ENCODE results near the gene OS9.

The OS9 gene

GRCh38 chr12:57724003-57724935 lies 30.3 kb downstream of the OS9 start:
- DNase-seq: no peak

GRCh38 chr12:57724936-57725740 lies 31.2 kb downstream of the OS9 start:
- no peak for DNase-seq

DNA sequence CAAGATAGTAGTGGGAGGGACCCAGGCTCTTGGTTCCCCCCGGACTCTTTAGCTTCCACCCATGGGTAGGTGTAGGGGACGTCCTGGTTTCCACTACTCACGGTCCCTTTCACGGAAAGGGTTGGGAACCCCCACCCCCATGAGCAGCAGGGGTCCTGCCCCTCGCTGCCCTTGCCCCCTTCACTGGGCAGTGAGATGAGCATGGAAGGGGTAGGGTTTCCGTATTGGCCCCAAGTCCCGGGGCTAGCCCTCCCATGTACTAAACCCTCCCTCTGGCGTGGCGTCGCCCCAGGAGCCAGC lies 31.9 kb downstream of the OS9 start:
- DNase-seq: no peak

DNA sequence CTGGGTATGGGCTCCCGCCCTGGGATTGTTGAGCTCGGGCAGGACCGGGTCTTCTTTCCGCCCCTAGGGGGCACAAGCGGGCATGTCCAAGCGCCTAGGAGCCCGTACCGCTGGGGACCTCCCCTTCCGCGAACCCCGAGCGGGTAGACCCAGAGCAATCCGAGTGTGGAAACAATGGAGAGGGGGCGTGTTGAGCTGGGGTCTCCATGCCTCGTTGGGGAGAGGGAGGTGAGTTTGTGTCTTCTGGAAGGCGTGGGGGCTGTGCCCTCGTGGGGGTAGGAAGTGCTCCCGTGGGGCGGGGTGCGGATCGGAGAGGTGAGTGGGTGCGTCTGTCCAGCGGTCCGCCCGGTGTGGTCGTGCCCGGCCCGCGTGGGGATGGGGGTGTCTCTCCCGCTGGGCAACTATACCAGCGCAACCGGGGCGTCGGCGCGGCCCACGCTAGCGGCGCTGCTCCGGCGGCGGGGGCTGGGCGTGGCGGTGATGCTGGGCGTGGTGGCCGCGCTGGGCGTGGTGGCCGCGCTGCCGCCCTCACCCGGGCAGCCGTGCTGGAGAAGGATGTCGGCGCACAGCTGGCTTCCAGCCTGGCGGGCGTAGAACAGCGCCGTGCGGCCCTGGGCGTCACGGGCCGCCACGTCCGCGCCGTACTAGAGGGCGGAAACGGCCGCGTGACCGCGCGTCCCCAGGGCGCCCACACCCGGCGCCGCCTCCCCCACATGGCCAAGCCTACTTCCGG lies 32.4 kb downstream of the OS9 start:
- peak in 1 of 2 donors; percentile 42 for DNase-seq

GRCh38 chr12:57726884-57727757 lies 33.2 kb downstream of the OS9 start:
- no peak for DNase-seq

DNA sequence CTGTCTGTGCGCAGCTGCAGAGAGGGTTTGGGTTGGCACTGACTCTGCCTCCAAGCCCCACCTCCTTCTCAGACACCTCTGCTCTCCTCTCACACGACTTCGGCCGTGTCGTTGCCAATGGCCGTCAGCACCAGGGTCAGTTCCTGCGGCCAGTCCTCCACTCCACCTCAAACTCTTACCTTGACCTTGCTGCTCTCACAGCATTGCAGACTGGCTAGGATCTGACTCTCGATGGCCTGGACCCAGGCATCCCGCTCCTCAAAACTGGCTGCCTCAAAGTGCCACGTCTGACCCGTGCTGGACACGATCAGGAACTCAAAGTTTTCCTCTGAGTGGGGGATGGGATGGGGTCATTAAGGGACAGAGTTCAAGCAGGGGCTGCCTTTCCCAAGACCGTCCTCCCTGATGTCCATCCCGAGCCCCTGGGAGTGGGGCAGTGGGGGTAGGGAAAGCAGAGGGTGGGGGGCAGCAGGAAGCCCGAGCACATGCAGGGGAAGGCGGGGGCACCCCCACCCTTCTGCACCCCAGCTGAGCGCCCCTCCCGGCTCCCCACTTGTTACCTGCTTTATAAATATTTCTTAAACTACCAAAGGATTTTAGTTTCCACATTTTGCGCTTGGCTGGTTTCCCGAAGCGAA lies 33.9 kb downstream of the OS9 start:
- DNase-seq: no peak

DNA sequence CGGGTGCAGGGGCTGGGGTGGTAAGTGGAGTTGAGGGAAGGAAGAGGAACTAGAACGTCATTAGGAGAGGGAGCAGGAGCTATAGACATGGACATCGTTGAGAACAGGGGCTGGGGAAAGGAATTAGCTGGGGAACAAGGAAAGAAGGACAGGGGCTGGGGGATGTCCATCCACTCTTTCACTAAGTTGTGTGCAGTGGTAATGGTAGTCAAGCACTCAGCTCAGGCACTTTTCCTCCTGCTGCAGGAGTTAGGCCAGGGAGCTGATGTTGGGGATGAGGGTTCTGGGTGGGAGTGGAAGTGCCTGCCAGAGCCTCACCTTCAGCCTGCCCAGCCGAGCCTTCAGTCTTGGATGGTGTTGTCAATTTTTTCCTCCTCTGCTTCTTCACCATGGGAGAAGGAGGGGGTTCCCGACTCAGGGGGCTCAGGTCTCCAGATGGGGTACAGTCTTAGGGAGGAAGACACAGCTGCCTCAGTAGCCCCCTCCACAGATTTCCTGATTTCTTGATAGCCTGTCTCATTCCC lies 35.5 kb downstream of the OS9 start:
- DNase-seq: no peak

DNA sequence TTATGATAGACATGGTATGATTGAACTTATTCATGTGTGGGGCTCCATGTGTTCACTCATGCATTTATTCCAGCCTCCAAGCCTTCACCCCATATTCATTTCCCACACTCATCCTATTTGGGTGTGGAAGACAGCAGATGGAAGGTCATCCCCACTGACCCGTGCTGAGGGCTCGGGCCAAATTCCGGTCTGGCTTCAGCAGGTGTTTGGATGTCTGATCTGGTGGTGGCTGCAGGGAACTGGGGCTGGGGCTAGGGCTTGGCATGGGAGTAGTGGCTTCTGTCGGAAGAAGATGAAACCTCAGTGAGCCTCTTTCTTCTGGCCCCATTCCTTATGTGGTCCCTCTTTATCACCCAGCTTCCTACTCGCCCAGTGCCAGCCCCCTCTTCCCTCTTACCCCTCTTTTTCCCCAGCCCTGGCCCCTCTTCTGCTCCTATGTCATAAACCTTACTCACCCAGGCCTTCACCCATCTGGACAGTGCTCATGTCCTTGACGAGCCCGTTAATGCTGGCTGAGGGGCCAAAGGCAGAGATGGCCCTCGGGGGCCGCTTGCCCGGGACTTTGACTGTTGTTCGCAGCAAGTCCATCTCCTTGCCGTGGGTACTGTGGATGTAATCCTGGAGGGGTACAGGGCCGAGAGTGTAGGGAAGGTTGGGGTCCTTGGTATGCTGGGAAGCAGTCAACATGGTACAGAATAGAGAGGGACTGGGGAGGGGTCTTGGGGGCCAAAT lies 36.6 kb downstream of the OS9 start:
- no peak for DNase-seq

- no peak for DNase-seq
Observed at GRCh38 chr12:57731411-57732080, 37.6 kb downstream of the OS9 start.

DNA sequence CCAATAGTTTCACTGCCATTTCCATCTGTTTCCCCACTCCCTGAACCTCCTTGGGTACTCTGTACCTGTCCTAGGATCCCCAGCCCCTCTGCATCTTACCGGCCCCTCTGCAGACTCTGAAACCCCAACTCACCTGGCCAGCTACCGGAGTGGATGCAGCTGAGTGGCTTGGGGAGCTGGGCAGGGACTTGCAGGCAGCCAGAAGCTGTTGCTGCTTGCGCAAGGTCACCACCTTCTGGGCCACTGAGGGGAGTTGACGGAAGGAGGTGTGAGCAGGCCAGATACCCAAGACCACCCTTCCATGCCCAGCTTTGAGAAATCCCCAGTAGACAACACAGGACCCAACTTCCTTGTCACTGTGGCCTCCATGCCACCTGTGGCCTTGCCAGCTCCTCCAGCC lies 38.3 kb downstream of the OS9 start:
- DNase-seq: no peak

- DNase-seq: no peak
Observed at GRCh38 chr12:57732726-57733593, 39.0 kb downstream of the OS9 start.

DNA sequence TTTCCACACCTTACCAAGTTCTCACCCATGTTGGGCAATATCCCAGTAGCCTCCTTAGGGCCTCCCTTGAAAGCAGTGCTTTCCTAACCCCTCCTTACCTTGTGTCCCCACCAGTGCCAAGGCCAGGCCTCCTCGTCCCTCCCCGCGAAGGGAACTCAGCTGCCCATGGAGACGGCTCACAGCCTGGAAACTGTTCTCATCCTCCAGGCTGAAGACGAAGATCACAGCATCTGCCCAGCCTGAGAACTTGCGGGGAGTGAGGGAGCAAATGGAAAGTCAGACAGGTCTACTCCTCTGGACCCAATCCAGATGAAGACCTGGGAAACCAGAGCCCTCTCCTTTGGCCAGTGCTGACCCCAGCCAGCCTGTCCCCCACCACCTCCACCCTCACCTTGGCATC lies 40.0 kb downstream of the OS9 start:
- DNase-seq: no peak

- DNase-seq: no peak
Observed at GRCh38 chr12:57734591-57734990, 40.7 kb downstream of the OS9 start.

DNA sequence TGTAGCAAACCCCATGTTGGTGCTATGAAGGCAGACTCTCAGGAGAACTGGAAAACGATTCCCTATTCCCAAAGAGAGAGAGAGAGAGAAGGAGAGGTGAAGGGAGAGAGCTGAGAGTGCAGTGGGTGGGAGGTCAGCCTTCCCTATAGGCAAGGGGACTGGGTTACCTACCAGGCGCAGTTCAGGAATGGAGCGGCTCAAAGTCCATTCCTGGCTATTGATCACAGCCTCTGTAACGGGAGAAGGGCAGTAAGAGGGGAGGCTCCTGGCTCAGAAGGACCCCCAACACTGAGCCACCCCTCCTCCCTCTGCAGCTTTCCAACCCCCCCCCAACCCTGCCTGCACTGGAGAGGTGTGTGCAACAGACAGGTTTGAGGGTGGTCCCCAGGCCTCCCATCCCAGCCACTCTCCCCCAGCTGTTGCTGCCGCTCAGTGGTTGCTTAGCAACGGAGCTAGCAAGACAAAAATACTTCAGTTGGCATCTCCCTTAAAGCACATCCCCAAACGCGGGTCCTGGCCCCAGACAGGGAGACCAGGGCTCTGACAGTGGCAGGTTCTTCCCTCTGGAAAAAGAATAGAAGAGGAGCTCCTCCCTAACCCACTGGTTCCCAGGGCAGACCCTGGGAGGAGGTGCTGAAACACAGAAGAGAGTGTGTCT lies 41.4 kb downstream of the OS9 start:
- DNase-seq: no peak

DNA sequence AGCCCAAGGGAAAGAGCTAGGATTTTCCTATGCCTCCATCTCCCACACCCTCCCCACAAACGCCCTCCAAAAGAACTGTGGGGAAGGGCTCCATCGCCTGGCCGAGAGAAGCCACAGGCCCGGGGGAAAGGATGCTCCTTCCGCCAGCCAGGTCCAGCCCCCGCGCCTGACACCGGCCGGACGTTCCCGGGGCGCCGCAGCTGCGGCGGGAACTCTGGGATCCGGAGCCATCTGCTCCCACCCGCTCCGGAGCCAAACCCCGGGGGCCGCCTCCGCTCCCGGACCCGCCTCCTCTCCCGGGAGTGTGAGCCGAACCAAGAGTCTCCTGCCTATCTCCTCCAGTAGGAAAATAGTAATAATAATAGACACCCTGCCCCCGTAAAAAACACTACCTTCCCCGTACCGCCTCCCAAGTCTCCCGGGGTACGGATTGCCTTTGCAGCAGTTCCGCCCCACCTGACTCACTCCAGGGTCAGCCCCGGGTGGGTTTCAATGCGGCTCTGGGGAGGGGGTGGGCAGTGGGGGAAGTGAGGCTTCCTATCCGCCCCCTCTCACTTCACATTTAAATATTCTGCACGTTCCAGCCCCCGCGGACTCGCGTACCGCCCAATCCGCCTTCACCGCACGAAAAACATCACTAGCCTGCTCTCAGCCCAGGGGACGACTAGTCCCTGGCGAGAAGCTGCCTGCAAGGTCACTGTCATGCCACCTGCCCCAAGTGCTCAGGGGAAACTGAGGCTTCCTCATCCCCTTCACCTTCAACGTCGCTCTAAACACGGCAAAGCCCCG lies 42.2 kb downstream of the OS9 start:
- DNase-seq: no peak

DNA sequence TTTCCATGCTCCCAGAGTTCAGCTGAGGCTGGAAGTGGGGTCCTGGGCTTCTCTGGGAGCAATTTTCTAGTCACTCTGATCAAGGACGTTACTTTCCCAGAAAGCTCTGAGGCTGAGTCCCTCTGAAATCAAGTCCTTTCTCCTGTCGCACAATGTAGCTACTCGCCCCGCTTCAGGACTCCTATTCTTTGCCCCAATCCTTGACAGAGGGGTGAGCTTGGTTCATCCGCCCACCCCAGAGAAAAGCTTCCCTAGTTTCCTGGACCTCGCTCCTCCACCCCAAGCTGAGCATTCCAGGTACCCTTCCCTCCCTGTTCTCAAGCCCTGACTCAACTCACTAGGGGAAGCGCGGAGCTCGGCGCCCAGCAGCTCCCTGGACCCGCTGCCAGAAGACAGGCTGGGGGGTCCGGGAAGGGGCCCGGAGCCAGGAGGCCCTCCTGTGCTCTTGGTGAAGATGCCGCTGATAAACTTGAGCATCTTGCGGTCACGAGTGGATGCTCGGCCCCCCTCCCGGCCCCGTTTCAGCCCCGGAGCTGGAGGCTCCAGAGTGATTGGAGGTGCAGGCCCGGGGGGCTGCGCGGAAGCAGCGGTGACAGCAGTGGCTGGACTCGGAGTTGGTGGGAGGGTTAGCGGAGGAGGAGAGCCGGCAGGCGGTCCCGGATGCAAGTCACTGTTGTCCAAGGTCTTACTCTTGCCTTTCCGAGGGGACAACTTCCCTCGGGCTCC lies 43.0 kb downstream of the OS9 start:
- no peak for DNase-seq
